GM23338 (cell line): ENCODE measurements around the gene BBX. TPM values are rescaled to one million over a fixed set of nuclear protein-coding genes. Genes with fewer than 3 reads are reported as not detected.

ENCODE experiments used
- ATAC-seq: fragments of 200-7000 bp; cut with Tn5 transposase; 3 replicates; pipeline ENCODE4 v1.9.1; 2020
- DNase-seq: peaks from one replicate; pipeline ENCODE4 v3.0.0-alpha.2; 2015; ENCODE audit warnings: low spot score
- H2AFZ ChIP-seq: fragments of 200-600 bp; sonication (generic); 2 replicates; pipeline ENCODE4 v1.8.0; 2016; ENCODE audit warnings: antibody characterized with exemption, mild to moderate bottlenecking, moderate library complexity
- H3F3A ChIP-seq: fragments of 200-600 bp; sonication (generic); replicated peaks from 2 replicates; pipeline ENCODE4 v1.8.0; 2017; ENCODE audit warnings: antibody characterized with exemption, mixed run types, low read depth
- H3K27ac ChIP-seq: fragments of 200-600 bp; sonication (generic); 2 replicates; pipeline ENCODE4 v1.6.1; 2016; ENCODE audit warnings: low read depth
- H3K27me3 ChIP-seq: fragments of 200-600 bp; sonication (generic); 2 replicates; pipeline ENCODE4 v1.8.0; 2016; ENCODE audit warnings: mild to moderate bottlenecking, mixed run types, moderate library complexity; ENCODE audit not compliant: insufficient read depth
- H3K36me3 ChIP-seq: fragments of 200-600 bp; sonication (generic); 2 replicates; pipeline ENCODE4 v1.8.0; 2016; ENCODE audit warnings: mild to moderate bottlenecking; ENCODE audit not compliant: insufficient read depth
- H3K4me1 ChIP-seq: fragments of 200-600 bp; sonication (generic); 2 replicates; pipeline ENCODE4 v1.8.0; 2016; ENCODE audit warnings: mild to moderate bottlenecking, moderate library complexity; ENCODE audit not compliant: insufficient read depth
- H3K4me2 ChIP-seq: fragments of 200-600 bp; sonication (generic); 2 replicates; pipeline ENCODE4 v1.7.1; 2017; ENCODE audit warnings: mixed run types
- H3K4me3 ChIP-seq: fragments of 200-600 bp; sonication (generic); 2 replicates; pipeline ENCODE4 v1.6.1; 2016; ENCODE audit warnings: mixed run types
- H3K79me2 ChIP-seq: fragments of 200-600 bp; sonication (generic); replicated peaks from 2 replicates; pipeline ENCODE4 v1.8.0; 2017; ENCODE audit warnings: mild to moderate bottlenecking; ENCODE audit not compliant: insufficient read depth
- H3K9me2 ChIP-seq: fragments of 200-600 bp; sonication (generic); 2 replicates; pipeline ENCODE4 v1.8.0; 2017; ENCODE audit not compliant: insufficient read depth
- H4K20me1 ChIP-seq: fragments of 200-600 bp; sonication (generic); replicated peaks from 2 replicates; pipeline ENCODE4 v1.8.0; 2017; ENCODE audit warnings: mild to moderate bottlenecking; ENCODE audit not compliant: insufficient read depth
- H3K27ac Mint-ChIP-seq: 2 replicates; pipeline ENCODE4 v1.8.0; 2020; ENCODE audit warnings: inconsistent platforms, mild to moderate bottlenecking, moderate library complexity, mixed read lengths
- H3K27me3 Mint-ChIP-seq: 3 replicates; pipeline ENCODE4 v1.8.0; 2022; ENCODE audit warnings: low read depth, mild to moderate bottlenecking, moderate library complexity, mixed read lengths, inconsistent platforms; ENCODE audit not compliant: insufficient read depth, poor library complexity
- H3K36me3 Mint-ChIP-seq: 3 replicates; pipeline ENCODE4 v1.8.0; 2021; ENCODE audit warnings: low read depth, mild to moderate bottlenecking, inconsistent platforms, moderate library complexity, mixed read lengths
- H3K4me1 Mint-ChIP-seq: 3 replicates; pipeline ENCODE4 v1.8.0; 2020; ENCODE audit warnings: mild to moderate bottlenecking, inconsistent platforms, mixed read lengths
- H3K4me3 Mint-ChIP-seq: 3 replicates; pipeline ENCODE4 v1.8.0; 2021; ENCODE audit warnings: moderate library complexity, mild to moderate bottlenecking, inconsistent platforms, mixed read lengths
- H3K9me3 Mint-ChIP-seq: 3 replicates; pipeline ENCODE4 v1.8.0; 2020; ENCODE audit warnings: moderate library complexity, mild to moderate bottlenecking, inconsistent platforms, mixed read lengths
- CREB1 ChIP-seq: fragments of 250-450 bp; sonication (Bioruptor Pico); IDR thresholded peaks from 2 replicates; pipeline ENCODE4 v1.5.0; 2020; ENCODE audit warnings: low read depth, mild to moderate bottlenecking, moderate library complexity
- CTCF ChIP-seq, 2 experiments: fragments of 200-600 bp in 1 of 2; sonication (generic) in 1 of 2; conservative IDR thresholded peaks; 2 replicates each; pipeline versions ENCODE4 v1.5.1 to v1.6.1; 2016 to 2017; ENCODE audit warnings: antibody characterized with exemption in 2 of 2, low read depth in 2 of 2, mild to moderate bottlenecking in 2 of 2, moderate library complexity in 1 of 2
- EZH2 ChIP-seq: fragments of 200-600 bp; sonication (generic); IDR thresholded peaks from one replicate; pipeline ENCODE4 v1.8.0; 2017; ENCODE audit warnings: antibody characterized with exemption, mild to moderate bottlenecking, low read depth; ENCODE audit not compliant: unreplicated experiment
- EZH2phosphoT487 ChIP-seq: fragments of 200-600 bp; sonication (generic); IDR thresholded peaks from one replicate; pipeline ENCODE4 v1.8.1; 2018; ENCODE audit warnings: antibody characterized with exemption; ENCODE audit not compliant: unreplicated experiment
- JUNB ChIP-seq: IDR thresholded peaks from one replicate; pipeline ENCODE4 v1.6.1; 2016; ENCODE audit warnings: antibody characterized with exemption; ENCODE audit not compliant: unreplicated experiment
- NANOG ChIP-seq: IDR thresholded peaks from 2 replicates; pipeline ENCODE4 v1.6.1; 2016; ENCODE audit warnings: antibody characterized with exemption, borderline replicate concordance
- POLR2AphosphoS5 ChIP-seq: IDR thresholded peaks from 2 replicates; pipeline ENCODE4 v1.6.1; 2016; ENCODE audit warnings: antibody characterized with exemption, low read depth
- REST ChIP-seq: IDR thresholded peaks from one replicate; pipeline ENCODE4 v1.6.1; 2018; ENCODE audit warnings: antibody characterized with exemption; ENCODE audit not compliant: unreplicated experiment
- STAT1 ChIP-seq: IDR thresholded peaks from one replicate; pipeline ENCODE4 v1.6.1; 2016; ENCODE audit warnings: antibody characterized with exemption; ENCODE audit not compliant: unreplicated experiment
- ZNF331 ChIP-seq: fragments of 250-450 bp; sonication (Bioruptor Pico); IDR thresholded peaks from 2 replicates; pipeline ENCODE4 v1.5.0; 2020; ENCODE audit warnings: low read depth, mild to moderate bottlenecking, moderate library complexity
- ZNF462 ChIP-seq: fragments of 250-450 bp; sonication (Bioruptor Pico); IDR thresholded peaks from 2 replicates; pipeline ENCODE4 v1.5.0; 2020; ENCODE audit warnings: mild to moderate bottlenecking, moderate library complexity
- polyA plus RNA-seq: library from polyadenylated mRNA; unstranded; fragments of >200 nt; fragmentation: Nextera tagmentation; extraction: Ambion mirVana; gene quantifications from 2 replicates; pipeline ENCODE4 v1.2.1, GENCODE V29; 2016
- total RNA-seq: library from RNA; depleted of rRNA; stranded (reverse); fragments of >200 nt; shearing (Covaris generic); gene quantifications from 2 replicates; pipeline ENCODE4 v1.2.3, GENCODE V29; 2014

The BBX gene
- total and polyA plus RNA-seq, 2 experiments from 2014 or later = 35.2 to 44.1 TPM

GRCh38 chr3:107644631-107645030 is 121.9 kb downstream of the BBX start:
- no peaks in the 10 kb centered on the region; the same call in 1 of the 2 replicates for H3K79me2 ChIP-seq
- Mint-ChIP-seq H3K4me1 (peaks cover 31% of the 10 kb centered on the region), H3K36me3 (peaks cover 10% of the 10 kb centered on the region), H3K4me3 (no peak overlapping the region), H3K27ac (0 out of 2 replicates have a peak overlapping the region, but pooled peaks have one; percentile 19), H3K27me3 (no peaks in the 10 kb centered on the region), H3K9me3 (peaks cover 8% of the 10 kb centered on the region; the same call in 2 of the 3 replicates)
- no peak overlapping the region for H3K4me3 ChIP-seq
- H3K27me3 ChIP-seq = no peaks in the 10 kb centered on the region
- no peaks in the 10 kb centered on the region for H4K20me1 ChIP-seq
- TF ChIP-seq ZNF331 (CRISPR knock-in tag) (no peak), NANOG (no peak), CREB1 (CRISPR knock-in tag) (no peak), EZH2 (no peak), STAT1 (no peak), ZNF462 (CRISPR knock-in tag) (no peak), JUNB (no peak), CTCF (conservative IDR thresholded peaks at IDR 0.05; ENCODE audit: low read depth in 2 of 2) (no peak), EZH2phosphoT487 (no peak), REST (no peak), POLR2AphosphoS5 (no peak)
- DNase-seq = no peak
- H3K4me1 ChIP-seq = peaks cover 17% of the 10 kb centered on the region
- no peak overlapping the region for H2AFZ ChIP-seq
- no peak for ATAC-seq
- H3K27ac ChIP-seq = no peak overlapping the region
- H3K36me3 ChIP-seq = no peaks in the 10 kb centered on the region
- no peak overlapping the region for H3K4me2 ChIP-seq
- no peaks in the 10 kb centered on the region for H3F3A ChIP-seq
- H3K9me2 ChIP-seq = no peaks in the 10 kb centered on the region
